Stimulated activated CD8-positive, alpha-beta memory T cell treated with anti-CD3 and anti-CD28 coated beads, Interleukin-12 subunit alpha, Interleukin-12 subunit beta, amount 100 ng/mL, for 24 hours (primary cell): ENCODE measurements around the gene DUSP5.
"Not testable (repeated sequence)": the region's sequence is repeated elsewhere in the genome, so short reads cannot be mapped to it uniquely, and the experiment has no call there.

Source experiments
- DNase-seq: peaks from one replicate; pipeline ENCODE4 v3.0.0-alpha.2; 2020; ENCODE audit errors: extremely low read depth

Gene DUSP5

GRCh38 chr10:110522365-110522988 lies 24.8 kb downstream of the DUSP5 start:
- no peak for DNase-seq

GRCh38 chr10:110523736-110524135 lies 26.0 kb downstream of the DUSP5 start:
- DNase-seq: no peak

GRCh38 chr10:110524179-110524858 lies 26.6 kb downstream of the DUSP5 start:
- no peak for DNase-seq

- no peak for DNase-seq
Measured at GRCh38 chr10:110524859-110525232, 27.1 kb downstream of the DUSP5 start.

GRCh38 chr10:110525349-110526260 lies 27.9 kb downstream of the DUSP5 start:
- DNase-seq: no peak

- DNase-seq: no peak
Measured at GRCh38 chr10:110527731-110528171, 30.0 kb downstream of the DUSP5 start.

GRCh38 chr10:110528224-110528996 lies 30.7 kb downstream of the DUSP5 start:
- DNase-seq: no peak

- DNase-seq: not testable (repeated sequence)
Measured at GRCh38 chr10:110528997-110529524, 31.4 kb downstream of the DUSP5 start.

GRCh38 chr10:110529596-110530011 lies 31.9 kb downstream of the DUSP5 start:
- no peak for DNase-seq

GRCh38 chr10:110530131-110530831 lies 32.6 kb downstream of the DUSP5 start:
- no peak for DNase-seq

- no peak for DNase-seq
Measured at GRCh38 chr10:110531687-110532086, 34.0 kb downstream of the DUSP5 start.

- DNase-seq: not testable (repeated sequence)
Measured at GRCh38 chr10:110532628-110533027, 34.9 kb downstream of the DUSP5 start.

GRCh38 chr10:110533149-110533548 lies 35.4 kb downstream of the DUSP5 start:
- DNase-seq: no peak

- DNase-seq: no peak
Measured at GRCh38 chr10:110534571-110534970, 36.9 kb downstream of the DUSP5 start.

- DNase-seq: peak; percentile 47
Measured at GRCh38 chr10:110535958-110536891, 38.5 kb downstream of the DUSP5 start.

GRCh38 chr10:110539091-110539490 lies 41.4 kb downstream of the DUSP5 start:
- DNase-seq: no peak

- DNase-seq: no peak
Measured at GRCh38 chr10:110540031-110540430, 42.3 kb downstream of the DUSP5 start.

GRCh38 chr10:110544958-110545537 lies 47.3 kb downstream of the DUSP5 start:
- no peak for DNase-seq

- DNase-seq: no peak
Measured at GRCh38 chr10:110546077-110546476, 48.4 kb downstream of the DUSP5 start.
